Fibroblast of lung (primary cell): ENCODE data around the gene USP17L11. TPM values are rescaled to one million over a fixed set of nuclear protein-coding genes. Genes with fewer than 3 reads are reported as not detected.
"Not testable (repeated sequence)": the region's sequence is repeated elsewhere in the genome, so short reads cannot be mapped to it uniquely, and the experiment has no call there.

ENCODE experiments used
- DNase-seq, 2 donors: peaks; one replicate each; pipeline versions ENCODE4 v3.0.0 to v3.0.0-alpha.2; 2010; ENCODE audit warnings: low read depth in 2 of 2
- H2AFZ ChIP-seq: 2 replicates; pipeline ENCODE4 v1.5.1; 2012; ENCODE audit warnings: low read length, control low read depth, inconsistent platforms
- H3K27ac ChIP-seq: 2 replicates; pipeline ENCODE4 v1.5.1; 2011; ENCODE audit warnings: low read length, control low read depth; ENCODE audit not compliant: insufficient read depth
- H3K27me3 ChIP-seq: 2 replicates; pipeline ENCODE4 v1.5.1; 2011; ENCODE audit warnings: mild to moderate bottlenecking, low read length; ENCODE audit not compliant: control insufficient read depth, insufficient read depth
- H3K36me3 ChIP-seq: 2 replicates; pipeline ENCODE4 v1.5.1; 2011; ENCODE audit warnings: low read length; ENCODE audit not compliant: control insufficient read depth, insufficient read depth
- H3K4me1 ChIP-seq: 2 replicates; pipeline ENCODE4 v1.5.1; 2011; ENCODE audit warnings: low read length; ENCODE audit not compliant: control insufficient read depth, insufficient read depth; ENCODE audit errors: extremely low read depth
- H3K4me2 ChIP-seq: 2 replicates; pipeline ENCODE4 v1.5.1; 2011; ENCODE audit warnings: low read length, control low read depth; ENCODE audit not compliant: insufficient read depth; ENCODE audit errors: extremely low read depth
- H3K4me3 ChIP-seq, 4 experiments: fragments of 200-600 bp in 1 of 4; sonication (generic) in 1 of 4; replicated peaks in 1 of 4; 2 replicates each; pipeline ENCODE4 v1.5.1; 2011 to 2016; ENCODE audit warnings: low read length in 4 of 4, low read depth in 3 of 4, mild to moderate bottlenecking in 3 of 4, control low read depth in 2 of 4, inconsistent platforms in 1 of 4, mixed read lengths in 1 of 4; ENCODE audit not compliant: insufficient read depth in 1 of 4; ENCODE audit errors: control extremely low read depth in 1 of 4
- H3K79me2 ChIP-seq: 2 replicates; pipeline ENCODE4 v1.5.1; 2012; ENCODE audit warnings: mild to moderate bottlenecking, low read length, inconsistent platforms; ENCODE audit not compliant: control insufficient read depth, insufficient read depth
- H3K9ac ChIP-seq: 2 replicates; pipeline ENCODE4 v1.5.1; 2011; ENCODE audit warnings: mild to moderate bottlenecking, low read length, control low read depth; ENCODE audit not compliant: insufficient read depth
- H3K9me3 ChIP-seq: 2 replicates; pipeline ENCODE4 v1.5.1; 2012; ENCODE audit warnings: low read depth, low read length; ENCODE audit not compliant: control insufficient read depth, insufficient read depth
- H4K20me1 ChIP-seq: 2 replicates; pipeline ENCODE4 v1.5.1; 2011; ENCODE audit warnings: low read length; ENCODE audit not compliant: control insufficient read depth, insufficient read depth; ENCODE audit errors: extremely low read depth
- polyA plus RNA-seq, 2 donors: library from polyadenylated mRNA; depleted of rRNA in 1 of 2; stranded (reverse) in 1 of 2; unstranded in 1 of 2; fragments of >200 nt; gene quantifications; 2 replicates each; pipeline ENCODE4 v1.2.1, GENCODE V29; 2011 to 2012; ENCODE audit warnings: missing spikeins in 1 of 2
- total RNA-seq: library from RNA; depleted of rRNA; stranded (reverse); fragments of >200 nt; gene quantifications from 2 replicates; pipeline ENCODE4 v1.2.1, GENCODE V29; 2014

Gene USP17L11
- total and polyA plus RNA-seq, 2 donors (not counting 1 experiment from before 2014, with no cell fraction given): not detected

DNA sequence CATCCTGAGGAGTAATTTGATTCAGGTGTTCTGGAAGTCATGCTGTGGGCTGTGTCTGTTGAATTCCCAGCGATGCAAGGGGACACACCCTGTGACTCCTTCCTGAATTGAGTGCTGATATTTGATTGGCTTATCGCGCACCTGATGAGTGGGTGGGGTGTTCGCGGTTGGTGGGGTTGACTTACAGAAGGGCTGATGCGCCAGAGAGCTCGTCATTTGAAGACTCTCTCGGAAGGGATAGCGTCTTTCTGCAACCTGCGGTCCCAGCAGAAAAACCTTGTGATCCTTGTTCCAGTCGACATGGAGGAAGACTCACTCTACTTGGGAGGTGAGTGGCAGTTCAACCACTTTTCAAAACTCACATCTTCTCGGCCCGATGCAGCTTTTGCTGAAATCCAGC, 37.9 kb downstream of the USP17L11 start, which contains the start of gene USP17L19:
USP17L19 (plus strand) TSS at position 301 of the 400 bp plus-strand sequence; CDS start at position 301, 0 bp downstream.
- not testable (repeated sequence) for H3K9ac ChIP-seq, DNase-seq, H2AFZ ChIP-seq, H4K20me1 ChIP-seq, H3K4me2 ChIP-seq, H3K4me1 ChIP-seq, H3K9me3 ChIP-seq, H3K36me3 ChIP-seq, H3K27ac ChIP-seq, H3K27me3 ChIP-seq, H3K79me2 ChIP-seq, H3K4me3 ChIP-seq

GRCh38 chr4:9257824-9258223, 42.6 kb downstream of the USP17L11 start, which contains the start of gene USP17L20:
USP17L20 (plus strand) TSS chr4:9258124; CDS start chr4:9258124, 0 bp downstream.
- DNase-seq, H3K9me3 ChIP-seq, H2AFZ ChIP-seq, H3K36me3 ChIP-seq, H3K4me3 ChIP-seq, H3K27ac ChIP-seq, H3K4me1 ChIP-seq, H4K20me1 ChIP-seq, H3K79me2 ChIP-seq, H3K4me2 ChIP-seq, H3K27me3 ChIP-seq, H3K9ac ChIP-seq: not testable (repeated sequence)

GRCh38 chr4:9262572-9262971, 47.4 kb downstream of the USP17L11 start, which contains the start of gene USP17L21:
USP17L21 (plus strand) TSS chr4:9262872; CDS start chr4:9262872, 0 bp downstream.
- not testable (repeated sequence) for H3K27me3 ChIP-seq, DNase-seq, H3K9me3 ChIP-seq, H3K4me1 ChIP-seq, H4K20me1 ChIP-seq, H2AFZ ChIP-seq, H3K9ac ChIP-seq, H3K79me2 ChIP-seq, H3K27ac ChIP-seq, H3K4me2 ChIP-seq, H3K36me3 ChIP-seq, H3K4me3 ChIP-seq

Other genes starting within 250 kb of the USP17L11 start
- not detected in 2 replicates for gene FAM90A26, start 45.0 kb upstream of the USP17L11 start, total RNA-seq
- not detected in 2 replicates for gene FAM90A26, start 45.0 kb upstream of the USP17L11 start, polyA plus RNA-seq
- gene USP17L10, start 4.7 kb upstream of the USP17L11 start, total RNA-seq: not detected in 2 replicates
- not detected in 2 replicates for gene USP17L10, start 4.7 kb upstream of the USP17L11 start, polyA plus RNA-seq
- gene USP17L12, start 4.7 kb downstream of the USP17L11 start, total RNA-seq: not detected in 2 replicates
- not detected in 2 replicates for gene USP17L12, start 4.7 kb downstream of the USP17L11 start, polyA plus RNA-seq
- gene USP17L13, start 9.5 kb downstream of the USP17L11 start, total RNA-seq: not detected in 2 replicates
- gene USP17L13, start 9.5 kb downstream of the USP17L11 start, polyA plus RNA-seq: not detected in 2 replicates
- not detected in 2 replicates for gene USP17L15, start 19.0 kb downstream of the USP17L11 start, total RNA-seq
- gene USP17L15, start 19.0 kb downstream of the USP17L11 start, polyA plus RNA-seq: not detected in 2 replicates
- not detected in 2 replicates for gene USP17L17, start 28.5 kb downstream of the USP17L11 start, total RNA-seq
- not detected in 2 replicates for gene USP17L17, start 28.5 kb downstream of the USP17L11 start, polyA plus RNA-seq
- gene USP17L18, start 33.2 kb downstream of the USP17L11 start, total RNA-seq: not detected in 2 replicates
- not detected in 2 replicates for gene USP17L18, start 33.2 kb downstream of the USP17L11 start, polyA plus RNA-seq
- gene USP17L19, start 38.0 kb downstream of the USP17L11 start, total RNA-seq: not detected in 2 replicates
- gene USP17L19, start 38.0 kb downstream of the USP17L11 start, polyA plus RNA-seq: not detected in 2 replicates
- gene USP17L20, start 42.7 kb downstream of the USP17L11 start, total RNA-seq: not detected in 2 replicates
- gene USP17L20, start 42.7 kb downstream of the USP17L11 start, polyA plus RNA-seq: not detected in 2 replicates
- not detected in 2 replicates for gene USP17L21, start 47.5 kb downstream of the USP17L11 start, total RNA-seq
- gene USP17L21, start 47.5 kb downstream of the USP17L11 start, polyA plus RNA-seq: not detected in 2 replicates
- not detected in 2 replicates for gene USP17L22, start 52.2 kb downstream of the USP17L11 start, total RNA-seq
- not detected in 2 replicates for gene USP17L22, start 52.2 kb downstream of the USP17L11 start, polyA plus RNA-seq
- gene USP17L24, start 109.8 kb downstream of the USP17L11 start, total RNA-seq: not detected in 2 replicates
- not detected in 2 replicates for gene USP17L24, start 109.8 kb downstream of the USP17L11 start, polyA plus RNA-seq
- not detected in 2 replicates for gene USP17L25, start 114.5 kb downstream of the USP17L11 start, total RNA-seq
- gene USP17L25, start 114.5 kb downstream of the USP17L11 start, polyA plus RNA-seq: not detected in 2 replicates
- gene USP17L26, start 119.3 kb downstream of the USP17L11 start, total RNA-seq: not detected in 2 replicates
- not detected in 2 replicates for gene USP17L26, start 119.3 kb downstream of the USP17L11 start, polyA plus RNA-seq
- not detected in 2 replicates for gene USP17L5, start 124.0 kb downstream of the USP17L11 start, total RNA-seq
- gene USP17L5, start 124.0 kb downstream of the USP17L11 start, polyA plus RNA-seq: not detected in 2 replicates
- not detected in 2 replicates for gene USP17L27, start 128.7 kb downstream of the USP17L11 start, total RNA-seq
- not detected in 2 replicates for gene USP17L27, start 128.7 kb downstream of the USP17L11 start, polyA plus RNA-seq
- not detected in 2 replicates for gene USP17L28, start 133.5 kb downstream of the USP17L11 start, total RNA-seq
- not detected in 2 replicates for gene USP17L28, start 133.5 kb downstream of the USP17L11 start, polyA plus RNA-seq
- gene USP17L29, start 138.2 kb downstream of the USP17L11 start, total RNA-seq: not detected in 2 replicates
- not detected in 2 replicates for gene USP17L29, start 138.2 kb downstream of the USP17L11 start, polyA plus RNA-seq
- not detected in 2 replicates for gene USP17L30, start 147.7 kb downstream of the USP17L11 start, total RNA-seq
- gene USP17L30, start 147.7 kb downstream of the USP17L11 start, polyA plus RNA-seq: not detected in 2 replicates
- gene DEFB131A, start 229.0 kb downstream of the USP17L11 start, total RNA-seq: not detected in 2 replicates
- gene DEFB131A, start 229.0 kb downstream of the USP17L11 start, polyA plus RNA-seq: not detected in 2 replicates